ENCODE data around the gene FSTL1.

FSTL1 gene

GRCh38 chr3:120348991-120349854 is 101.6 kb downstream of the FSTL1 start, which contains the start of gene LRRC58:
Gene LRRC58, minus strand, starts transcription at chr3:120349354. Its CDS starts 111 bp downstream, at chr3:120349243.
- FAIRE-seq (no peak), DNase-seq (ENCODE audit: insufficient read length, low spot score) (peak; percentile 57)
- peak; percentile 26 for TF ChIP-seq CTCF (IDR thresholded peaks at IDR 0.05; ENCODE audit: insufficient read depth, missing control alignments)

- DNase-seq (ENCODE audit: insufficient read length, low spot score) (peak; percentile 22), FAIRE-seq (no peak)
- no peak for TF ChIP-seq CTCF (IDR thresholded peaks at IDR 0.05; ENCODE audit: insufficient read depth, missing control alignments)
These were observed 102.5 kb downstream of the FSTL1 start for GRCh38 chr3:120348065-120348990.

GRCh38 chr3:120344349-120344748 is 106.4 kb downstream of the FSTL1 start:
- no peak for DNase-seq (ENCODE audit: insufficient read length, low spot score)
- FAIRE-seq = no peak
- TF ChIP-seq CTCF (IDR thresholded peaks at IDR 0.05; ENCODE audit: insufficient read depth, missing control alignments) = no peak

All from D721Med (cell line).